SK-N-MC (cell line): ENCODE results near the gene TTC9.

Experiments
- DNase-seq: peaks from one replicate; pipeline ENCODE4 v3.0.0-alpha.2; 2011; ENCODE audit warnings: low read depth, low spot score
- H3K27ac ChIP-seq: fragments of 200-600 bp; sonication (generic); 2 replicates; pipeline ENCODE4 v1.5.1; 2016; ENCODE audit warnings: mixed run types
- H3K36me3 ChIP-seq: fragments of 200-600 bp; sonication (generic); 2 replicates; pipeline ENCODE4 v1.6.1; 2017; ENCODE audit warnings: antibody characterized with exemption, low read length, mixed read lengths; ENCODE audit not compliant: insufficient read depth
- H3K4me3 ChIP-seq: fragments of 200-600 bp; sonication (generic); 2 replicates; pipeline ENCODE4 v1.5.1; 2016
- H3K9ac ChIP-seq: fragments of 200-600 bp; sonication (generic); 2 replicates; pipeline ENCODE4 v1.8.0; 2017; ENCODE audit warnings: mixed run types, mixed read lengths; ENCODE audit not compliant: insufficient read length
- H3K9me3 ChIP-seq: fragments of 200-600 bp; sonication (generic); 2 replicates; pipeline ENCODE4 v1.6.1; 2017; ENCODE audit warnings: low read depth, mild to moderate bottlenecking, antibody characterized with exemption, low read length, moderate library complexity, mixed read lengths
- EZH2 ChIP-seq: fragments of 200-600 bp; sonication (generic); IDR thresholded peaks from one replicate; pipeline ENCODE4 v1.6.1; 2017; ENCODE audit warnings: antibody characterized with exemption
- FOXP2 ChIP-seq: optimal IDR thresholded peaks from 2 replicates; pipeline ENCODE3; 2011; ENCODE audit warnings: mild to moderate bottlenecking, moderate library complexity; ENCODE audit not compliant: insufficient read depth; ENCODE audit errors: extremely low read length, control extremely low read depth
- POLR2AphosphoS5 ChIP-seq: IDR thresholded peaks from 2 replicates; pipeline ENCODE4 v1.6.1; 2012; ENCODE audit warnings: mild to moderate bottlenecking, low read depth, low read length, borderline replicate concordance

Gene TTC9

DNA sequence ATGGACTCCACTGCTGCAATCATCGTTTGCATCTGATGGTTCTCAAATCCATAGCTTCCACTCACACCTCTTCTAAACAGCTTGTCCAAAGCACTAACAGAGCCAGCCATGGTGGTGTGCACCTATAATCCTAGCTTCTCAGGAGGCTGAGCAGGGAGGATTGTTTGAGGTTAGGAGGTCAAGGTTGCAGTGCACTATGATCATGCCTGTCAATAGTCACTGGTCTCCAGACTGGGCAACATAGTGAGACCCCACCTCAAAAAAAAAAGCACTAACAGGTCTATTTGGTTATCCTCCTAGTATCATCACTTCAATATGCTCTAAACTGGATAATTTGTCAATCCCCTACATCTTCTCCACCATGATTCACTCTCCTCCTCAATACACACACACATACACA lies 63.2 kb downstream of the TTC9 start:
- no peak overlapping the region for H3K4me3 ChIP-seq
- DNase-seq: no peak
- no peaks in the 10 kb centered on the region for H3K36me3 ChIP-seq
- H3K9me3 ChIP-seq: no peaks in the 10 kb centered on the region
- no peak overlapping the region for H3K27ac ChIP-seq
- no peak for TF ChIP-seq POLR2AphosphoS5
- no peak for TF ChIP-seq FOXP2
- TF ChIP-seq EZH2: no peak
- H3K9ac ChIP-seq: no peak overlapping the region

DNA sequence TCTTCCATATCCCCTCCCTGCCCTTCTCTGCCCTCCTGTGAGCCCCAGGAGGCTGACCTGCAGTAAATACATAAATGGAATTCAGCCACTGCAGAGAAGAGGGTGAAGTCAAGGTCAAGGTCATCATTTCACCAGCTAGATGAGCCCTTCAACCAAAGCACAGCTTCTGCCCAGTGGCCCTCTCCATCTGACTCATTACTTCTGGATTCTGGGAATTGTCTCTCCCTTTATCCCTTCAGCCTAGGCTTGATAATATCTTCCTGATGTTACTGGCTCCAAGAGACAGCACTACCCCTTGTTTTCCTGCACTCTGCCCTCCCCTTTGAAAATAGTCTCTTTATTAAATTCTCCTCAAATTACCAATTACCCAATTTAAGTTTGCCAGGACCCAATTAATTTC lies 64.5 kb downstream of the TTC9 start:
- Histone ChIP-seq H3K36me3 (no peaks in the 10 kb centered on the region), H3K4me3 (no peak overlapping the region), H3K9me3 (no peaks in the 10 kb centered on the region), H3K27ac (no peak overlapping the region), H3K9ac (no peak overlapping the region)
- TF ChIP-seq POLR2AphosphoS5 (no peak), EZH2 (no peak), FOXP2 (no peak)
- no peak for DNase-seq

DNA sequence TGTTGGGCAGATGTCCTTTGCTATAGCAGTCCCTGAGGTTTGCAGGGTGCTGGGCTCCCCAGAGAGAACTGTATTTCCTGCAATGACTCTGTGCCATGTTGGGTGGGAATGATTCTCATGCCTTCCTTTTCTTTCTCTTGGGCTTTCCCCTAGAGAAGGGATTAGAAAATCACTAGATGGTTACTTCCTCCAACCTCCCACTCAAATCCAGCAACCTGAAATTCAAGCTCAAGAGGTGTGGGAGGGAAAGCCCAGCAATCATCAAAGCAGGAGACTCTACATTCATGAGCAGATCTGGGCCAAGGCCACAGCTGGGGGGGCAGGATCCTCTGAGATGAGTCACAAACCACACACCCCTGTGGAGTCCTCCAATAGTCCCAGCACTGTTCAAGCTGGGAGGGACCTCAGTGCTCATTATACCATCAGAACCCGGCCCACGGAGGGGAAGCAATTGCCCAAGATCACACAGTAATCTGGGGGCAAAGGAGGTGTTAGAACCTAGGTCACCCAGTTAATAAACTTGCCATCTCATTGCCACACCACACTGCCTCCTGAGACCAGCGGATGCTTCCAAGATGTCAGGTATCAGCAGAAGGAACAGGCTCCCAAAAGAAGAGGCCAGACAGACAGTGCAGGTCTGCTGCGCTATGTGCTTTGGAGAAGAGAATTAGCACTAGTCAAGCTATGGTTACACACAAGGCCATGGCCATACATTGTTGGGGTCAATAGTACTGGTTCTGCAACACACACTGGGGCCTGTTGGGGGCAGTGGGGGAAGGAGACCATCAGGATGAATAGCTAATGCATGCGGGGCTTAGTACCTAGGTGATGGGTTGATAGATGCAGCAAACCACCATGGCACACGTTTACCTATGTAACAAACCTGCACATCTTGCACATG lies 65.7 kb downstream of the TTC9 start:
- no peak overlapping the region for H3K4me3 ChIP-seq
- H3K36me3 ChIP-seq: no peaks in the 10 kb centered on the region
- TF ChIP-seq EZH2 (no peak), POLR2AphosphoS5 (no peak), FOXP2 (no peak)
- H3K9ac ChIP-seq: no peak overlapping the region
- H3K9me3 ChIP-seq: no peaks in the 10 kb centered on the region
- no peak for DNase-seq
- no peak overlapping the region for H3K27ac ChIP-seq

DNA sequence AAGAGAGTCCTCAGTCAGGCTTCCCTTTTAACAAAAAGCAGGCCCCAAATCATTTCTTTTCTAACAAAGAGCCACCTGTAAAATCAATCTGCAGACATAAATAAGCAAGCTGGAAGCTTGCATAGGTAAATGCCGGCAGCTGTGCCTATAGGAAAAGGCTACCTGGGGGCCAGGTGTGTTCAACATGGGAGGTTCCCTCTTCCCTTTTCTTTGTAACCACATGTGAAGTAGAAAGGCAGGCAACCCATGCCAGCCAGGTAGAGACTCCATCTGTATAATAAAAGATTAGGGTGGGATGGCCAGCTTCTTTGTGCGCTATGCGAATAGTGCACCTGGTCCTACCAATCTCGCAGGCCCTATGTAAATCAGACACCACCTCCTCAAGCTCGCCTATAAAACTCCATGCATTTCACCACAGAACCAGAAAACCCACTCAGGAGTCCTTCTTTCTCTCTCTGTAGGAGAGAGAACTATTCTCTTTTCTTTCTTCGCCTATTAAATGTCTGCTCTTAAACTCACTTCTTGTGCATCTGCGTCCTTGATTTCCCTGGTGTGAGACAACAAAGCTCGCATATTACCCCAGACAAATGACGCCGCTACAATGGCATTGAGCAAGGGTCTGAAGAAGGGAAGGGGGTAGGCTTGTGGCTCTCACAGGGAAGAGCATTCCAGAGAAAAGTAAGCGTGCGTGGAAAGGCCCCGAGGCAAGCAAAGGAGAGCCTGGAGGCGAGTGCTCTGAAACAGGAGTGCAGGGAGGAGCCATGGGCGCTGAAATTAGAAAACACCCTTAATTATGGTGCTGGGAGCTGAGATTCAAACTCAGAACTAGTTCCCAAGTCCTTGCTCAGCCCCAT lies 67.2 kb downstream of the TTC9 start:
- Histone ChIP-seq H3K4me3 (no peak overlapping the region), H3K9ac (no peak overlapping the region)
- no peak for DNase-seq

DNA sequence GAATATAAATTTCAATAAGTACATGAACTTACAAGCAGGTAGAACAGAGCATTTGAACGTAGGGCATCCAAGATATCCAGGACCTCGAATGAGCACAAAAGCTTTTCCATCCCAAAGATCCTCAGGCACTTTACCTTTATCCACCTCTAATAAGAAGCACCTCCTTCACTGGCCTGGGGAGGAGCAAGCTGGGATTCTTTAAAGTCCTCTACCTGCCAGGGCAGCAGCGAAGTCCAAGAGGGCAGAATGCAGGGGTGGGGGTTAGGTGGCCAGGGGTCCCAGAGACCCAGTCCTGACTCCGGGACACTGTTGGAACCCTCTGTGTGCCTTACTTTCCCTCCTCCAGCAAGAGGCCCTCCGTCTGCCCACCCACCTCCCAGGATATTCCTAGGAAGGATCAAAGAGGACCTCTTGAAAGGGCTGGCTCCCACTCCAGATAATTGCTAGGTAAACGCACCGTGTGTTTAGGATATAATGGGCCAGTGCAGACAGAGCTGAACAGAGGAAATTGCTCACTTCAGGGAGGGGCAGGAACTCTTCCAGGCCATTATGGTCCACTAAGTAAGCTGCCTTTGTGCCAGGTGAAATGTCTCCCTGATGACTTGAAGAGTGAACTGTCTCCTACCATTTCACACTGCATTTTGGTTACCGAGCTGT lies 68.1 kb downstream of the TTC9 start:
- Histone ChIP-seq H3K4me3 (no peak overlapping the region), H3K9me3 (no peaks in the 10 kb centered on the region), H3K9ac (no peak overlapping the region), H3K36me3 (no peaks in the 10 kb centered on the region), H3K27ac (no peak overlapping the region)
- no peak for TF ChIP-seq POLR2AphosphoS5
- TF ChIP-seq FOXP2: no peak
- TF ChIP-seq EZH2: no peak
- no peak for DNase-seq

More for the DNA sequence above, 67.2 kb downstream of the TTC9 start:
- no peak for TF ChIP-seq POLR2AphosphoS5
- TF ChIP-seq FOXP2: no peak
- no peaks in the 10 kb centered on the region for H3K9me3 ChIP-seq
- H3K36me3 ChIP-seq: no peaks in the 10 kb centered on the region
- no peak overlapping the region for H3K27ac ChIP-seq

DNA sequence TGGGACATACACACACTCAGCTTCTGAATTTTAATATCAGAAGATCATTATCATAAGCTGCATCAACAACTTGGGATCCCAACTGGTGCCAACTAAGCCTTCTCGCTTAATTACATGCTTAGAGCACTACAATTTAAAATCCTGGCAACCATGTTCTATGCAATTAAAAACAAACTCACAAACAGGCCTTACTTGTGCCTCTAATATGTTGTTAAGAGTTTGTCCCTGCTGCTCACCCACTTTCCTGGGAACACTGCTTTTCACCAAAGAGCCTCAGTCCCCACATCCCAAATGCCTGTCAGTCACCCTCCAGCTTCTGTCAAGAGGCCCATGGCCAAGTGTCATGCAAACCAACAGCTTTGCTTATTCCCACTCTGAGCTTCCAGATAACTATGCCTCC lies 69.7 kb downstream of the TTC9 start:
- no peak for DNase-seq
- Histone ChIP-seq H3K4me3 (no peak overlapping the region), H3K36me3 (no peaks in the 10 kb centered on the region), H3K27ac (no peak overlapping the region), H3K9ac (no peak overlapping the region), H3K9me3 (no peaks in the 10 kb centered on the region)
- TF ChIP-seq POLR2AphosphoS5 (no peak), EZH2 (no peak), FOXP2 (no peak)

DNA sequence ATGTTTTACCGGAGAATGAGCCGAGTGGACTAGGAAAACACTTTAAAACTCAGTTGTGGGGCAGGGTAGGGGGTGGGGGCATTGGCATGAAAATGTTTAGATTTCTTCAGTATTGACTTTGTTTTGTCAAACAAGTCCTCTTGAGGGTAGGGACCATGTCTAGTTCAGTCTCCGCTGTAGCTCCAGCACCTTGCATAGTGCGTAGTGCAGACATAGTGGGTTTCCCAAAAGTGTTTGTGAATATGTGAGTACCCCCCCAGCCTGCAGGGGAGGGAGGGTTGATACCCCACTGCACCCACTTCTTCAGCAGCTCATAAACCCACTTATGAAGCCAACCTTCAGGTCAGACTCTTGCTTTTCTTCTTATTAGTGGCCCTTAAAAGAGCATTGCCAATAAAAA lies 71.4 kb downstream of the TTC9 start:
- Histone ChIP-seq H3K36me3 (no peaks in the 10 kb centered on the region), H3K4me3 (no peak overlapping the region), H3K27ac (no peak overlapping the region), H3K9ac (no peak overlapping the region), H3K9me3 (no peaks in the 10 kb centered on the region)
- TF ChIP-seq EZH2 (no peak), FOXP2 (no peak), POLR2AphosphoS5 (no peak)
- DNase-seq: no peak

DNA sequence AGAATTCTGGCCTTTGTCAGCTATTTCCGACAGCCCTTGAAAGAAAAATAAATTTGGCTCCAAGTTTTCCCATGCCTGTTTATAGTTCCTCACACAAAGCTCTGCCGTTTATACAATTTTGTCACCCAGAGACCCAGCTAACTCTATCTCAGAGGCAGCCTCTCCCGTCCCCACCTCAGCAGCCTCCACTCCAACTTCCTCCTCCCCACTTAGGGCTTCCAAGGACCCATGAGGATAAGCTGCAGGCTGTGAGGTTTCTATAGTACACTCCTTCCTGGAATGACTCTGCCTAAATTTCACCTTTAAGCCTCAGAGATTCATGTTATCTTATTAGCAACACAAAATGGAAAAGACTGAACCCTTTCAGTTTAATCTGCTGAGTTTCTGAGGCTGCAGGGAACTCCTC lies 71.8 kb downstream of the TTC9 start:
- no peak overlapping the region for H3K27ac ChIP-seq
- H3K9ac ChIP-seq: no peak overlapping the region
- DNase-seq: no peak
- H3K4me3 ChIP-seq: no peak overlapping the region
- H3K9me3 ChIP-seq: no peaks in the 10 kb centered on the region
- TF ChIP-seq POLR2AphosphoS5 (no peak), EZH2 (no peak), FOXP2 (no peak)
- H3K36me3 ChIP-seq: no peaks in the 10 kb centered on the region
